Tibial nerve (tissue), 4 donors: ENCODE results near the gene ZNF69.

Experiments used
- EP300 ChIP-seq, 2 donors: sonication (generic); formaldehyde crosslinking; IDR thresholded peaks; one replicate each; pipeline ENCODE4 v1.6.1; 2017; ENCODE audit warnings: antibody characterized with exemption in 2 of 2, mild to moderate bottlenecking in 1 of 2
- POLR2A ChIP-seq, 2 donors: fragments of 450-650 bp; IDR thresholded peaks; one replicate each; pipeline ENCODE4 v1.6.1; 2017; ENCODE audit warnings: antibody characterized with exemption in 2 of 2, mild to moderate bottlenecking in 2 of 2, moderate library complexity in 2 of 2
- TF ChIP-seq, protein P1 (sequence below), 5 experiments: fragments of 200-600 bp in 3 of 5; fragments of 450-650 bp in 2 of 5; sonication (generic) in 3 of 5; IDR thresholded peaks; one replicate each; pipeline ENCODE4 v1.5.1; 2016 to 2019; ENCODE audit warnings: antibody characterized with exemption in 5 of 5, mild to moderate bottlenecking in 3 of 5, moderate library complexity in 2 of 5

DNA sequence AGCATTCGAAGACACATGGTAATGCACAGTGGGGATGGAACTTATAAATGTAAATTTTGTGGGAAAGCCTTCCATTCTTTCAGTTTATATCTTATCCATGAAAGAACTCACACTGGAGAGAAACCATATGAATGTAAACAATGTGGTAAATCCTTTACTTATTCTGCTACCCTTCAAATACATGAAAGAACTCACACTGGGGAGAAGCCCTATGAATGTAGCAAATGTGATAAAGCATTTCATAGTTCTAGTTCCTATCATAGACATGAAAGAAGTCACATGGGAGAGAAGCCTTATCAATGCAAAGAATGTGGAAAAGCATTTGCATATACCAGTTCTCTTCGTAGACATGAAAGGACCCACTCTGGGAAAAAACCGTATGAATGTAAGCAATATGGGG, 61.1 kb downstream of the ZNF69 start:
- TF ChIP-seq POLR2A (IDR thresholded peaks at IDR 0.05) (no peak), EP300 (IDR thresholded peaks at IDR 0.05) (no peak)
- TF ChIP-seq, protein P1, sequence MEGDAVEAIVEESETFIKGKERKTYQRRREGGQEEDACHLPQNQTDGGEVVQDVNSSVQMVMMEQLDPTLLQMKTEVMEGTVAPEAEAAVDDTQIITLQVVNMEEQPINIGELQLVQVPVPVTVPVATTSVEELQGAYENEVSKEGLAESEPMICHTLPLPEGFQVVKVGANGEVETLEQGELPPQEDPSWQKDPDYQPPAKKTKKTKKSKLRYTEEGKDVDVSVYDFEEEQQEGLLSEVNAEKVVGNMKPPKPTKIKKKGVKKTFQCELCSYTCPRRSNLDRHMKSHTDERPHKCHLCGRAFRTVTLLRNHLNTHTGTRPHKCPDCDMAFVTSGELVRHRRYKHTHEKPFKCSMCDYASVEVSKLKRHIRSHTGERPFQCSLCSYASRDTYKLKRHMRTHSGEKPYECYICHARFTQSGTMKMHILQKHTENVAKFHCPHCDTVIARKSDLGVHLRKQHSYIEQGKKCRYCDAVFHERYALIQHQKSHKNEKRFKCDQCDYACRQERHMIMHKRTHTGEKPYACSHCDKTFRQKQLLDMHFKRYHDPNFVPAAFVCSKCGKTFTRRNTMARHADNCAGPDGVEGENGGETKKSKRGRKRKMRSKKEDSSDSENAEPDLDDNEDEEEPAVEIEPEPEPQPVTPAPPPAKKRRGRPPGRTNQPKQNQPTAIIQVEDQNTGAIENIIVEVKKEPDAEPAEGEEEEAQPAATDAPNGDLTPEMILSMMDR (IDR thresholded peaks at IDR 0.05), result no peak
